Liver (tissue), 9 donors: ENCODE measurements around the gene ILDR2. TPM values are rescaled to one million over a fixed set of nuclear protein-coding genes. Genes with fewer than 3 reads are reported as not detected.

Experiments
- DNase-seq: peaks from one replicate; pipeline ENCODE4 v3.0.0-alpha.2; 2017; ENCODE audit warnings: low spot score
- H3K27ac ChIP-seq, 2 donors: one replicate each; pipeline ENCODE4 v1.7.0; 2013; ENCODE audit warnings: inconsistent platforms in 2 of 2, low read length in 2 of 2, control low read depth in 1 of 2, low read depth in 1 of 2, mild to moderate bottlenecking in 1 of 2
- H3K27me3 ChIP-seq, 4 donors: one replicate each; pipeline versions ENCODE4 v1.6.1 to v1.7.0; 2013; ENCODE audit warnings: low read length in 3 of 4, inconsistent platforms in 1 of 4, mild to moderate bottlenecking in 1 of 4, moderate library complexity in 1 of 4; ENCODE audit not compliant: control insufficient read depth in 4 of 4, insufficient read depth in 4 of 4
- H3K36me3 ChIP-seq, 4 donors: one replicate each; pipeline versions ENCODE4 v1.6.1 to v1.7.0; 2013; ENCODE audit warnings: low read length in 3 of 4, mild to moderate bottlenecking in 3 of 4, low read depth in 1 of 4, moderate library complexity in 1 of 4; ENCODE audit not compliant: control insufficient read depth in 4 of 4, insufficient read depth in 3 of 4
- H3K4me1 ChIP-seq, 4 donors: one replicate each; pipeline versions ENCODE4 v1.6.1 to v1.7.0; 2013; ENCODE audit warnings: low read length in 3 of 4, mild to moderate bottlenecking in 3 of 4, moderate library complexity in 1 of 4; ENCODE audit not compliant: control insufficient read depth in 4 of 4, insufficient read depth in 4 of 4
- H3K4me3 ChIP-seq, 3 donors: one replicate each; pipeline versions ENCODE4 v1.6.1 to v1.7.0; 2013; ENCODE audit warnings: low read length in 3 of 3, control low read depth in 1 of 3, low read depth in 1 of 3, mild to moderate bottlenecking in 1 of 3
- H3K9ac ChIP-seq, 2 donors: one replicate each; pipeline ENCODE4 v1.7.0; 2013; ENCODE audit warnings: low read length in 2 of 2, mild to moderate bottlenecking in 2 of 2, moderate library complexity in 2 of 2, control low read depth in 1 of 2, low read depth in 1 of 2
- H3K9me3 ChIP-seq, 4 donors: one replicate each; pipeline versions ENCODE4 v1.6.1 to v1.7.0; 2013; ENCODE audit warnings: low read length in 3 of 4; ENCODE audit not compliant: control insufficient read depth in 4 of 4
- ATF3 ChIP-seq: IDR thresholded peaks from 2 replicates; pipeline ENCODE4 v1.6.1; 2016; ENCODE audit warnings: antibody characterized with exemption
- EGR1 ChIP-seq, 2 donors: IDR thresholded peaks; 2 replicates each; pipeline ENCODE4 v1.6.1; 2016 to 2018; ENCODE audit warnings: antibody characterized with exemption in 2 of 2, low read depth in 2 of 2
- FOXA1 ChIP-seq: IDR thresholded peaks from 2 replicates; pipeline ENCODE4 v1.6.1; 2016; ENCODE audit warnings: antibody characterized with exemption
- FOXA2 ChIP-seq: IDR thresholded peaks from 2 replicates; pipeline ENCODE4 v1.6.1; 2016; ENCODE audit warnings: antibody characterized with exemption
- GABPA ChIP-seq, 2 donors: IDR thresholded peaks in 1 of 2; conservative IDR thresholded peaks in 1 of 2; 2 replicates each; pipeline ENCODE4 v1.6.1; 2016; ENCODE audit warnings: antibody characterized with exemption in 2 of 2, mild to moderate bottlenecking in 1 of 2, moderate library complexity in 1 of 2
- HNF4A ChIP-seq, 2 donors: conservative IDR thresholded peaks; 2 replicates each; pipeline ENCODE4 v1.6.1; 2016; ENCODE audit warnings: antibody characterized with exemption in 2 of 2, mild to moderate bottlenecking in 2 of 2
- HNF4G ChIP-seq: IDR thresholded peaks from 2 replicates; pipeline ENCODE4 v1.6.1; 2016; ENCODE audit warnings: antibody characterized with exemption
- JUND ChIP-seq, 2 donors: IDR thresholded peaks; 2 replicates each; pipeline ENCODE4 v1.6.1; 2016; ENCODE audit warnings: antibody characterized with exemption in 2 of 2
- MAX ChIP-seq: IDR thresholded peaks from 2 replicates; pipeline ENCODE4 v1.6.1; 2016; ENCODE audit warnings: antibody characterized with exemption
- NR2F2 ChIP-seq: IDR thresholded peaks from 2 replicates; pipeline ENCODE4 v1.6.1; 2016; ENCODE audit warnings: antibody characterized with exemption
- RAD21 ChIP-seq, 2 donors: IDR thresholded peaks; 2 replicates each; pipeline ENCODE4 v1.6.1; 2016; ENCODE audit warnings: antibody characterized with exemption in 2 of 2, mild to moderate bottlenecking in 2 of 2
- RXRA ChIP-seq, 2 donors: IDR thresholded peaks; 2 replicates each; pipeline ENCODE4 v1.6.1; 2017 to 2018; ENCODE audit warnings: antibody characterized with exemption in 2 of 2, mild to moderate bottlenecking in 1 of 2
- SP1 ChIP-seq: IDR thresholded peaks from 2 replicates; pipeline ENCODE4 v1.6.1; 2018; ENCODE audit warnings: antibody characterized with exemption, mild to moderate bottlenecking
- TAF1 ChIP-seq: conservative IDR thresholded peaks from 2 replicates; pipeline ENCODE4 v1.6.1; 2016; ENCODE audit warnings: antibody characterized with exemption, mild to moderate bottlenecking
- YY1 ChIP-seq: IDR thresholded peaks from 2 replicates; pipeline ENCODE4 v1.6.1; 2016; ENCODE audit warnings: antibody characterized with exemption, mild to moderate bottlenecking
- WGBS: extraction: QIAGEN DNeasy Blood & Tissue Kit; methylation state at CpG from one replicate; pipeline ENCODE4 v1.1.7; 2013; 5-methylcytosine and 5-hydroxymethylcytosine counted together
- polyA plus RNA-seq, 2 donors: library from polyadenylated mRNA; stranded (reverse) in 1 of 2; unstranded in 1 of 2; fragments of 200-250 nt in 1 of 2; fragments of >200 nt in 1 of 2; fragmentation: Nextera tagmentation in 1 of 2; extraction: Ambion mirVana in 1 of 2; gene quantifications; one replicate each; pipeline versions ENCODE4 v1.2.1 to v1.2.3, GENCODE V29; 2013 to 2015
- total RNA-seq, 2 donors: library from RNA; depleted of rRNA; stranded (reverse); fragments of >200 nt; gene quantifications; one replicate each; pipeline ENCODE4 v1.2.3, GENCODE V29; 2014
- TF ChIP-seq, protein P1 (sequence below): IDR thresholded peaks from 2 replicates; pipeline ENCODE4 v1.6.1; 2016; ENCODE audit warnings: antibody characterized with exemption, mild to moderate bottlenecking
- TF ChIP-seq, protein P2 (sequence below): fragments of 150-350 bp; IDR thresholded peaks from 2 replicates; pipeline ENCODE4 v1.5.1; 2017; ENCODE audit warnings: improper control_type of control experiment, low read depth, low read length; ENCODE audit not compliant: missing input control
- TF ChIP-seq, protein P3 (sequence below): IDR thresholded peaks from 2 replicates; pipeline ENCODE4 v1.6.1; 2016; ENCODE audit warnings: antibody characterized with exemption
- donor health status: healthy.
- donor health status: healthy.
- donor health status: healthy.
- donor health status: healthy.
- donor health status: healthy.

The ILDR2 gene
- total and polyA plus RNA-seq, 4 donors: 0.09 to 7.4 (median 0.44) TPM

DNA sequence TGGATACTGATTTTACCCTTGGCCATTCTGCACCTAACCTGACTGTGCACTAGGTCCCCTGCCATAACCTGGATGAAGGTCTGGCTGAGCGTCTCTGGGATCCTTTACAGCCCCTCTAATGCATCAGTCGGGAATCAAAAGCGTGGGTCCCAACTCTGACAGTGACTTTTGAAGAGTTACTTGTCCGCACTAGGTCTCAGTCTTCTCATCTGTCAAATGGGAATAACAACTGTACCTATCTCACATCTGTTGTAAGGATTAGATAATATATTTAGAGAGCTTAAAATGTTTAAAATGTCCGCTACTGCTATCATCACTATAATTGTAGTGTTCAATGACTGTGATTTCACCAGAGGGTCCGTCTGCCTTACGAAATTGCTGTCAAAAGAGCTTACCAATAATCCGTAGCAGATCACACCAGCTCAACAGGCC, 100.0 kb downstream of the ILDR2 start:
- Histone ChIP-seq H3K27ac (peak overlapping the region; percentile 93 to 98), H3K4me1 (peaks cover 6 to 61% (median 37%) of the 10 kb centered on the region in 4 donors), H3K9ac (peak overlapping the region; percentile 75 to 84), H3K4me3 (peak overlapping the region; percentile 72 to 94 (median 94)), H3K36me3 (no peaks in the 10 kb centered on the region), H3K9me3 (no peaks in the 10 kb centered on the region), H3K27me3 (no peaks in the 10 kb centered on the region)
- TF ChIP-seq FOXA2: no peak
- TF ChIP-seq RXRA (IDR thresholded peaks at IDR 0.05): no peak
- no peak for TF ChIP-seq JUND (IDR thresholded peaks at IDR 0.05)
- no peak for TF ChIP-seq RAD21 (IDR thresholded peaks at IDR 0.05)
- TF ChIP-seq, protein P1, sequence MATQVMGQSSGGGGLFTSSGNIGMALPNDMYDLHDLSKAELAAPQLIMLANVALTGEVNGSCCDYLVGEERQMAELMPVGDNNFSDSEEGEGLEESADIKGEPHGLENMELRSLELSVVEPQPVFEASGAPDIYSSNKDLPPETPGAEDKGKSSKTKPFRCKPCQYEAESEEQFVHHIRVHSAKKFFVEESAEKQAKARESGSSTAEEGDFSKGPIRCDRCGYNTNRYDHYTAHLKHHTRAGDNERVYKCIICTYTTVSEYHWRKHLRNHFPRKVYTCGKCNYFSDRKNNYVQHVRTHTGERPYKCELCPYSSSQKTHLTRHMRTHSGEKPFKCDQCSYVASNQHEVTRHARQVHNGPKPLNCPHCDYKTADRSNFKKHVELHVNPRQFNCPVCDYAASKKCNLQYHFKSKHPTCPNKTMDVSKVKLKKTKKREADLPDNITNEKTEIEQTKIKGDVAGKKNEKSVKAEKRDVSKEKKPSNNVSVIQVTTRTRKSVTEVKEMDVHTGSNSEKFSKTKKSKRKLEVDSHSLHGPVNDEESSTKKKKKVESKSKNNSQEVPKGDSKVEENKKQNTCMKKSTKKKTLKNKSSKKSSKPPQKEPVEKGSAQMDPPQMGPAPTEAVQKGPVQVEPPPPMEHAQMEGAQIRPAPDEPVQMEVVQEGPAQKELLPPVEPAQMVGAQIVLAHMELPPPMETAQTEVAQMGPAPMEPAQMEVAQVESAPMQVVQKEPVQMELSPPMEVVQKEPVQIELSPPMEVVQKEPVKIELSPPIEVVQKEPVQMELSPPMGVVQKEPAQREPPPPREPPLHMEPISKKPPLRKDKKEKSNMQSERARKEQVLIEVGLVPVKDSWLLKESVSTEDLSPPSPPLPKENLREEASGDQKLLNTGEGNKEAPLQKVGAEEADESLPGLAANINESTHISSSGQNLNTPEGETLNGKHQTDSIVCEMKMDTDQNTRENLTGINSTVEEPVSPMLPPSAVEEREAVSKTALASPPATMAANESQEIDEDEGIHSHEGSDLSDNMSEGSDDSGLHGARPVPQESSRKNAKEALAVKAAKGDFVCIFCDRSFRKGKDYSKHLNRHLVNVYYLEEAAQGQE: no peak
- TF ChIP-seq NR2F2: no peak
- TF ChIP-seq TAF1: no peak
- TF ChIP-seq EGR1 (IDR thresholded peaks at IDR 0.05; ENCODE audit: low read depth in 2 of 2): no peak
- no peak for TF ChIP-seq MAX
- TF ChIP-seq, protein P2, sequence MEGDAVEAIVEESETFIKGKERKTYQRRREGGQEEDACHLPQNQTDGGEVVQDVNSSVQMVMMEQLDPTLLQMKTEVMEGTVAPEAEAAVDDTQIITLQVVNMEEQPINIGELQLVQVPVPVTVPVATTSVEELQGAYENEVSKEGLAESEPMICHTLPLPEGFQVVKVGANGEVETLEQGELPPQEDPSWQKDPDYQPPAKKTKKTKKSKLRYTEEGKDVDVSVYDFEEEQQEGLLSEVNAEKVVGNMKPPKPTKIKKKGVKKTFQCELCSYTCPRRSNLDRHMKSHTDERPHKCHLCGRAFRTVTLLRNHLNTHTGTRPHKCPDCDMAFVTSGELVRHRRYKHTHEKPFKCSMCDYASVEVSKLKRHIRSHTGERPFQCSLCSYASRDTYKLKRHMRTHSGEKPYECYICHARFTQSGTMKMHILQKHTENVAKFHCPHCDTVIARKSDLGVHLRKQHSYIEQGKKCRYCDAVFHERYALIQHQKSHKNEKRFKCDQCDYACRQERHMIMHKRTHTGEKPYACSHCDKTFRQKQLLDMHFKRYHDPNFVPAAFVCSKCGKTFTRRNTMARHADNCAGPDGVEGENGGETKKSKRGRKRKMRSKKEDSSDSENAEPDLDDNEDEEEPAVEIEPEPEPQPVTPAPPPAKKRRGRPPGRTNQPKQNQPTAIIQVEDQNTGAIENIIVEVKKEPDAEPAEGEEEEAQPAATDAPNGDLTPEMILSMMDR: no peak
- TF ChIP-seq HNF4A (conservative IDR thresholded peaks at IDR 0.05): no peak
- TF ChIP-seq HNF4G: no peak
- TF ChIP-seq ATF3: no peak
- TF ChIP-seq FOXA1: no peak
- TF ChIP-seq, protein P3, sequence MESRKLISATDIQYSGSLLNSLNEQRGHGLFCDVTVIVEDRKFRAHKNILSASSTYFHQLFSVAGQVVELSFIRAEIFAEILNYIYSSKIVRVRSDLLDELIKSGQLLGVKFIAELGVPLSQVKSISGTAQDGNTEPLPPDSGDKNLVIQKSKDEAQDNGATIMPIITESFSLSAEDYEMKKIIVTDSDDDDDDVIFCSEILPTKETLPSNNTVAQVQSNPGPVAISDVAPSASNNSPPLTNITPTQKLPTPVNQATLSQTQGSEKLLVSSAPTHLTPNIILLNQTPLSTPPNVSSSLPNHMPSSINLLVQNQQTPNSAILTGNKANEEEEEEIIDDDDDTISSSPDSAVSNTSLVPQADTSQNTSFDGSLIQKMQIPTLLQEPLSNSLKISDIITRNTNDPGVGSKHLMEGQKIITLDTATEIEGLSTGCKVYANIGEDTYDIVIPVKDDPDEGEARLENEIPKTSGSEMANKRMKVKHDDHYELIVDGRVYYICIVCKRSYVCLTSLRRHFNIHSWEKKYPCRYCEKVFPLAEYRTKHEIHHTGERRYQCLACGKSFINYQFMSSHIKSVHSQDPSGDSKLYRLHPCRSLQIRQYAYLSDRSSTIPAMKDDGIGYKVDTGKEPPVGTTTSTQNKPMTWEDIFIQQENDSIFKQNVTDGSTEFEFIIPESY: no peak
- TF ChIP-seq SP1: no peak
- TF ChIP-seq GABPA (IDR thresholded peaks at IDR 0.05 in 1 of 2, conservative IDR thresholded peaks at IDR 0.05 in 1 of 2): no peak
- no peak for TF ChIP-seq YY1
- WGBS: 20% methylated on average over 8 of the region's 8 CpGs
- no peak for DNase-seq
